Measurements from ENCODE around the gene COL27A1. TPM values are rescaled to one million over a fixed set of nuclear protein-coding genes. Genes with fewer than 3 reads are reported as not detected.

Gene COL27A1
- total RNA-seq, 1 donor from 2014 or later: 20.3 TPM

DNA sequence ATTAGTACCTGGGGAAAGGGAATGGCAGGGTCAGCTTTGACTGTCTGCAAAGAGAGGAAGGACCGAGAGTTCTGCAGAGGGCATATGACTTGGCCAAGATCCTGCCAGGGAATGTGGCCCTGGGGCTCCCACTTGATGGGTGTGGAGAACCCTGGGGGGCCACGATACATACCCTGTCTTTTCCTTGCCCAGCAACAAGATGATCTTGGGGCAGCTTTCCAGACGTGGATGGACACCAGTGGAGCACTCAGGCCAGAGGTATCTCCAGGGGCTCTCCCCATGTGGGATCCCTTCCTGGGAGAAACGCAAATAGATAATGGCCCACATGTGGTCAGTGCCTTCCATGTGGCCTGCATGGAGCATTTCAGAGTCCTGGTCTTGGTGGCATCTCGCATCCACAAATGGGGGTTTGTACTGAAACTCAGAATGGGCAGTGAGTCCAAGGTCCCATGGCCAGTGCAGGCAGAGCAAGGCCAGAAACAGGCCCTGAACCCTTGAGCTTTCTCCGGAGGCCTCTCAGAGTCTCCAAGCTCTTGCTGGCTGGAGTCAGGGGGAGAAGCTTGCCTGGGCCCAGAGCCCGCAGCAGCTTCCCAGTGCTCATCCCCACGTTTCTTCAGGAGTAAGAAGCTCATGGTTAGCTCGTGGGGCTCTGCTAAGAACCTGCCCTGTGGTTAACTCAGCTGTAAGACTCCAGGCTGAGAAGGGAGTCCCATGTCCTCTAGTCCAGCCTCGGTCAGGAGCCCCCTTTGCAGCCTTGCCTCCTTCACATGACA is 149.3 kb downstream of the COL27A1 start:
- no peak for DNase-seq (ENCODE audit: low read depth, low spot score)
- Mint-ChIP-seq H3K4me3 (no peak overlapping the region), H3K27ac (ENCODE audit: unreplicated experiment) (no peak overlapping the region), H3K27me3 (ENCODE audit: low read depth) (no peaks in the 10 kb centered on the region), H3K4me1 (peaks cover 4% of the 10 kb centered on the region), H3K9me3 (no peaks in the 10 kb centered on the region), H3K36me3 (ENCODE audit: low read depth) (no peaks in the 10 kb centered on the region)
- TF ChIP-seq, protein P1, sequence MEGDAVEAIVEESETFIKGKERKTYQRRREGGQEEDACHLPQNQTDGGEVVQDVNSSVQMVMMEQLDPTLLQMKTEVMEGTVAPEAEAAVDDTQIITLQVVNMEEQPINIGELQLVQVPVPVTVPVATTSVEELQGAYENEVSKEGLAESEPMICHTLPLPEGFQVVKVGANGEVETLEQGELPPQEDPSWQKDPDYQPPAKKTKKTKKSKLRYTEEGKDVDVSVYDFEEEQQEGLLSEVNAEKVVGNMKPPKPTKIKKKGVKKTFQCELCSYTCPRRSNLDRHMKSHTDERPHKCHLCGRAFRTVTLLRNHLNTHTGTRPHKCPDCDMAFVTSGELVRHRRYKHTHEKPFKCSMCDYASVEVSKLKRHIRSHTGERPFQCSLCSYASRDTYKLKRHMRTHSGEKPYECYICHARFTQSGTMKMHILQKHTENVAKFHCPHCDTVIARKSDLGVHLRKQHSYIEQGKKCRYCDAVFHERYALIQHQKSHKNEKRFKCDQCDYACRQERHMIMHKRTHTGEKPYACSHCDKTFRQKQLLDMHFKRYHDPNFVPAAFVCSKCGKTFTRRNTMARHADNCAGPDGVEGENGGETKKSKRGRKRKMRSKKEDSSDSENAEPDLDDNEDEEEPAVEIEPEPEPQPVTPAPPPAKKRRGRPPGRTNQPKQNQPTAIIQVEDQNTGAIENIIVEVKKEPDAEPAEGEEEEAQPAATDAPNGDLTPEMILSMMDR (conservative IDR thresholded peaks at IDR 0.05): no peak

- no peaks in the 10 kb centered on the region for H3K9me3 Mint-ChIP-seq
- H3K36me3 Mint-ChIP-seq (ENCODE audit: low read depth): no peaks in the 10 kb centered on the region
- DNase-seq (ENCODE audit: low read depth, low spot score): no peak
- H3K4me1 Mint-ChIP-seq: peaks cover 4% of the 10 kb centered on the region
- no peaks in the 10 kb centered on the region for H3K27me3 Mint-ChIP-seq (ENCODE audit: low read depth)
- no peak overlapping the region for H3K27ac Mint-ChIP-seq (ENCODE audit: unreplicated experiment)
- TF ChIP-seq, protein P1 (conservative IDR thresholded peaks at IDR 0.05): no peak
- no peak overlapping the region for H3K4me3 Mint-ChIP-seq
Observed at GRCh38 chr9:114307899-114308267, 152.5 kb downstream of the COL27A1 start.

- Mint-ChIP-seq H3K4me1 (peaks cover 4% of the 10 kb centered on the region), H3K4me3 (no peak overlapping the region), H3K36me3 (ENCODE audit: low read depth) (no peaks in the 10 kb centered on the region), H3K9me3 (no peaks in the 10 kb centered on the region), H3K27me3 (ENCODE audit: low read depth) (no peaks in the 10 kb centered on the region), H3K27ac (ENCODE audit: unreplicated experiment) (no peak overlapping the region)
- TF ChIP-seq, protein P1 (conservative IDR thresholded peaks at IDR 0.05): no peak
- no peak for DNase-seq (ENCODE audit: low read depth, low spot score)
Observed at GRCh38 chr9:114308361-114308950, 153.1 kb downstream of the COL27A1 start.

DNA sequence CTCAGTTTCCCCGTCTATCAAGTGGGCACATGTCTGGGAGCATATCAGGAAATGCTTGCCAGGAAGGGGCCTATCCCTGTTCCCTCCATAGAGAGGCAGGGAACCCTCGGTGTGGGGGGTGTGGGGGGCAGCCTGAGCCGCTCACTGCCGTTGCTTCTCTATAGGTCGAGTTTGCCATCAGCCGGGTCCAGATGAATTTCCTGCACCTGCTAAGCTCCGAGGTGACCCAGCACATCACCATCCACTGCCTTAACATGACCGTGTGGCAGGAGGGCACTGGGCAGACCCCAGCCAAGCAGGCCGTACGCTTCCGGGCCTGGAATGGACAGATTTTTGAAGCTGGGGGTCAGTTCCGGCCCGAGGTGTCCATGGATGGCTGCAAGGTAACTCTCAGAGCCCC is 153.8 kb downstream of the COL27A1 start:
- no peak overlapping the region for H3K4me3 Mint-ChIP-seq
- TF ChIP-seq, protein P1 (conservative IDR thresholded peaks at IDR 0.05): no peak
- DNase-seq (ENCODE audit: low read depth, low spot score): no peak
- no peaks in the 10 kb centered on the region for H3K27me3 Mint-ChIP-seq (ENCODE audit: low read depth)
- no peak overlapping the region for H3K27ac Mint-ChIP-seq (ENCODE audit: unreplicated experiment)
- no peaks in the 10 kb centered on the region for H3K9me3 Mint-ChIP-seq
- no peaks in the 10 kb centered on the region for H3K36me3 Mint-ChIP-seq (ENCODE audit: low read depth)
- H3K4me1 Mint-ChIP-seq: peaks cover 4% of the 10 kb centered on the region

GRCh38 chr9:114310471-114311450 is 155.4 kb downstream of the COL27A1 start:
- Mint-ChIP-seq H3K4me1 (peaks cover 1% of the 10 kb centered on the region), H3K27ac (ENCODE audit: unreplicated experiment) (no peak overlapping the region), H3K27me3 (ENCODE audit: low read depth) (no peaks in the 10 kb centered on the region), H3K4me3 (no peak overlapping the region), H3K36me3 (ENCODE audit: low read depth) (no peaks in the 10 kb centered on the region), H3K9me3 (no peaks in the 10 kb centered on the region)
- TF ChIP-seq, protein P1 (conservative IDR thresholded peaks at IDR 0.05): no peak
- DNase-seq (ENCODE audit: low read depth, low spot score): no peak
